Psoas muscle (tissue), 8 donors: ENCODE measurements around the gene CCNG2. TPM values are rescaled to one million over a fixed set of nuclear protein-coding genes. Genes with fewer than 3 reads are reported as not detected.

Experiments used
- ATAC-seq, 4 donors: fragments of 200-7000 bp; cut with Tn5 transposase; one replicate each; pipeline ENCODE4 v1.9.1; 2020; ENCODE audit warnings: moderate library complexity in 3 of 4, mild to moderate bottlenecking in 2 of 4
- DNase-seq, 2 donors: peaks; one replicate each; pipeline ENCODE4 v3.0.0-alpha.2; 2020
- H3K27ac ChIP-seq: fragments of 200-600 bp; one replicate; pipeline ENCODE4 v1.8.0; 2022
- H3K27me3 ChIP-seq, 3 donors: fragments of 200-600 bp in 1 of 3; one replicate each; pipeline versions ENCODE4 v1.6.1 to v1.8.0; 2013 to 2022; ENCODE audit warnings: low read length in 2 of 3, mild to moderate bottlenecking in 2 of 3, moderate library complexity in 1 of 3; ENCODE audit not compliant: insufficient read depth in 3 of 3
- H3K36me3 ChIP-seq, 2 donors: fragments of 200-600 bp in 1 of 2; one replicate each; pipeline versions ENCODE4 v1.6.1 to v1.8.0; 2013 to 2022; ENCODE audit warnings: low read depth in 1 of 2, mild to moderate bottlenecking in 1 of 2, moderate library complexity in 1 of 2; ENCODE audit not compliant: insufficient read depth in 1 of 2
- H3K4me1 ChIP-seq: fragments of 200-600 bp; one replicate; pipeline ENCODE4 v1.8.0; 2022
- H3K4me3 ChIP-seq: fragments of 200-600 bp; one replicate; pipeline ENCODE4 v1.8.0; 2022; ENCODE audit warnings: mild to moderate bottlenecking
- H3K9me3 ChIP-seq: fragments of 200-600 bp; one replicate; pipeline ENCODE4 v1.8.0; 2022
- WGBS, 3 donors: extraction: QIAGEN DNeasy Blood & Tissue Kit; methylation state at CpG; one replicate each; pipeline versions ENCODE4 v1.1.6 to v1.1.7; 2013; 5-methylcytosine and 5-hydroxymethylcytosine counted together
- intact Hi-C, 2 donors: fragments of 100-400 bp; cut with DNase I; formaldehyde crosslinking; loops; one replicate each; pipeline versions ENCODE4 v1.11.0 to v1.14.2; 2022
- polyA plus RNA-seq, 3 donors: library from polyadenylated mRNA; stranded (reverse); fragments of 200-250 nt; gene quantifications; one replicate each; pipeline ENCODE4 v1.2.3, GENCODE V29; 2013
- total RNA-seq, 4 donors: library from RNA; stranded (reverse); fragmentation: NEBNext Ultra II Directional in 2 of 4; extraction: Animal tissue kit (Norgen Biotek cat#: 25700) in 2 of 4; gene quantifications; one replicate each; pipeline versions ENCODE4 v1.2.1 to v1.2.4, GENCODE V29; 2021 to 2023
- TF ChIP-seq, protein P1 (sequence below): fragments of 200-600 bp; IDR thresholded peaks from one replicate; pipeline ENCODE4 v1.8.0; 2022; ENCODE audit warnings: antibody characterized with exemption
- donor health status: healthy with polysubstance abuse.
- donor health status: DM: no; HTN: no; CAD: no; lungs with moderate emphysema.
- donor health status: Bipolar disorder and iron deficiency.
- donor health status: healthy.
- donor health status: DM: yes; HTN: yes; CAD: no.
- donor health status: DM: no; HTN: no; CAD: no.
- donor health status: DM: no; HTN: no; CAD: no.
- donor health status: DM: yes; HTN: yes; CAD: no.

The CCNG2 gene
- total and polyA plus RNA-seq, 7 donors = 3.1 to 34.6 (median 7.0) TPM

DNA sequence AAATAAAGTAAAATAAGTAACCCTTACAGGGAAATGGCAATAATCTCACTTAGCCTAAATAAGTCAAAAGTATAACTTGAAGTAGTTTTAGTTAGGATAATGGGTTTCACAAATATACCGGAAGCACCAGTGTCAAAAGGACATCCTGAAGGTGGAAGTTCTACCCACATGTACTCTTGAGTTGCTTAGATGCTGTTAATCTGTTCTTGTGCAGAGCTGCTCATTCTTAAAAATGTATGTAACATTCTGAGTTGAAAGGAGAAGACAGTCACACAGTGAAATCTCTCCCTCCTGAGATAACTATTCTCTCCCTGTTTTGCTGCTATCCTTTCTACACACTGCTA is 11.2 kb upstream of the CCNG2 start:
- Histone ChIP-seq H3K36me3 (no peaks in the 10 kb centered on the region), H3K4me1 (no peaks in the 10 kb centered on the region), H3K27ac (no peak overlapping the region), H3K9me3 (no peaks in the 10 kb centered on the region), H3K4me3 (no peak overlapping the region), H3K27me3 (no peaks in the 10 kb centered on the region)
- DNase-seq = no peak
- TF ChIP-seq, protein P1, sequence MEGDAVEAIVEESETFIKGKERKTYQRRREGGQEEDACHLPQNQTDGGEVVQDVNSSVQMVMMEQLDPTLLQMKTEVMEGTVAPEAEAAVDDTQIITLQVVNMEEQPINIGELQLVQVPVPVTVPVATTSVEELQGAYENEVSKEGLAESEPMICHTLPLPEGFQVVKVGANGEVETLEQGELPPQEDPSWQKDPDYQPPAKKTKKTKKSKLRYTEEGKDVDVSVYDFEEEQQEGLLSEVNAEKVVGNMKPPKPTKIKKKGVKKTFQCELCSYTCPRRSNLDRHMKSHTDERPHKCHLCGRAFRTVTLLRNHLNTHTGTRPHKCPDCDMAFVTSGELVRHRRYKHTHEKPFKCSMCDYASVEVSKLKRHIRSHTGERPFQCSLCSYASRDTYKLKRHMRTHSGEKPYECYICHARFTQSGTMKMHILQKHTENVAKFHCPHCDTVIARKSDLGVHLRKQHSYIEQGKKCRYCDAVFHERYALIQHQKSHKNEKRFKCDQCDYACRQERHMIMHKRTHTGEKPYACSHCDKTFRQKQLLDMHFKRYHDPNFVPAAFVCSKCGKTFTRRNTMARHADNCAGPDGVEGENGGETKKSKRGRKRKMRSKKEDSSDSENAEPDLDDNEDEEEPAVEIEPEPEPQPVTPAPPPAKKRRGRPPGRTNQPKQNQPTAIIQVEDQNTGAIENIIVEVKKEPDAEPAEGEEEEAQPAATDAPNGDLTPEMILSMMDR = no peak
- intact Hi-C loops = no loop called here
- ATAC-seq = no peak
- 71 to 78% (median 76%) methylated on average over 1 of the region's 1 CpG for WGBS, 3 donors

DNA sequence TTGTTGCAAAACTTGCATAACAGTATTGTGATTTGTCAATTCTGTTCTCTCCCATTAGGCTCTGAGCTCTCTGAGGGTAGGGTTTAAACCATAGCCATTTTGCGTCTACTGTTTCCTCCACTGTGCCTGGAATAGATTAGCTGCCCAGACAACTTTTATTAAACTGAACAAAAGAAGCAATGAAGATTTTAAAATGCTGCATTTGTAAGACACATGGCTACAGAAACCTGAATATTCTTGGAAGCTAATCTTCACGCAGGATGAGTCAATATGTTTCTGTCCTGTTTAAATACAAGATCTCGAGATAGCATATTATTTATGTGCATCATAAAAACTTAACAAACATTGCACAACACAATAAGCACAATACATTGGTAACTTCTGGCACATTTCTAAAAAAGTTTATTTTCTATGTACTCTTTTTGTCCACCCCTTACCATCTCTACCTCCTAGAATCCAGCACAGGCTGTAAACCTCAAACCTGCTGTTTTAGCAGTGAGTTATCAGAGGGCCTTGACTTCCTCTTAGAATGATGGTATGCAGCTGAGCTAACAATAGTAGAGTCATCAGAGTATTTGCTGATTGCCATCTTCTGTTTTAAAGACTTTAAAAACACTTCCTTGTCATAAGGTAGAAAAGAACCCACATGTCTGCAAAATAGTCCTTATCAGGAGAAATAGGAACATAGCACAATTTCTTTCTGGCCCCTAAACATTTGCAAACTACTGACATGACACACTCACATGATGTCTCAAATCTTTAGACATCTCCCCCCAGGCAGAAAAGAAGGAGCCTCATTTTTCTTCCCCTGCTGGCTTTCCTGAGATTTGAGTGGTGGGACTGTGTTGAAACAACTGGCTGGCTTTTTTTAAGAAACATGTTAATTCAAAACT is 10.6 kb upstream of the CCNG2 start:
- Histone ChIP-seq H3K27ac (no peak overlapping the region), H3K27me3 (no peaks in the 10 kb centered on the region), H3K36me3 (no peaks in the 10 kb centered on the region), H3K4me1 (no peaks in the 10 kb centered on the region), H3K9me3 (no peaks in the 10 kb centered on the region), H3K4me3 (no peak overlapping the region)
- no peak for DNase-seq
- WGBS, 3 donors = 82 to 88% (median 86%) methylated on average over 3 of the region's 3 CpGs
- intact Hi-C loops = no loop called here
- TF ChIP-seq, protein P1 = no peak
- no peak for ATAC-seq

DNA sequence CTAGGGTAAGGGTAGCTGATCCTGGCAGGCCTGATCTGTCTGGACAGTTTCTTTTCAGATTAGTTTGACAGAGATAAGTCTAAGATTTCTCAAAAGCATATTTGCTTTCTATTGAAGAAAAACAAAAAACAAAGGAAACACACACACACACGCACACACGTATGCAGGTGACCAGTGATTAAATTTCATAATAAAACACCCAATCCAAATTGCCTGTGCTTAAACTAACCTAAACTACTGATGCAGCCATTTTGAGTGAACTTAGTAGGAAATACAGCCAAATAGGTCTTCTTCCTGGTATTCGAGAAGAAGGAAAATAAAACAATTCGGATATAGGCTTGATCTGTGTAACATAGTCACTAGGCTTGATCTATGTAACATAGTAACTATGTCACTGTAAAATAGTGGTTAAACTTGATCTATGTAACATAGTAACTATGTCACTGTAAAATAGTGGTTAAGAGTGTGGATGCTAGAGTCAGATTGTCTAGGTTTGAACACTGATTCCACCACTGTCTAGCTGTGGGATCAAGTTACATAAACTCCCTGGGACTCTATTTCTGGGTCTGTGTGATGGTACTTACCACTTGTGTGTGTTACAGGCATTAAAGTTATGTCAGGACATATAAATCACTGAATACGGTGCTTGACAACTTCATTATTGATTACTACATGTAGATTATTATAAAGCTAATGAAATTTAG is 9.8 kb upstream of the CCNG2 start:
- TF ChIP-seq, protein P1 = no peak
- Histone ChIP-seq H3K4me3 (no peak overlapping the region), H3K36me3 (no peaks in the 10 kb centered on the region), H3K27ac (no peak overlapping the region), H3K4me1 (no peaks in the 10 kb centered on the region), H3K27me3 (no peaks in the 10 kb centered on the region), H3K9me3 (no peaks in the 10 kb centered on the region)
- 75 to 78% (median 76%) methylated on average over 5 of the region's 5 CpGs for WGBS, 3 donors
- ATAC-seq = no peak
- DNase-seq = no peak
- intact Hi-C loops = no loop called here

DNA sequence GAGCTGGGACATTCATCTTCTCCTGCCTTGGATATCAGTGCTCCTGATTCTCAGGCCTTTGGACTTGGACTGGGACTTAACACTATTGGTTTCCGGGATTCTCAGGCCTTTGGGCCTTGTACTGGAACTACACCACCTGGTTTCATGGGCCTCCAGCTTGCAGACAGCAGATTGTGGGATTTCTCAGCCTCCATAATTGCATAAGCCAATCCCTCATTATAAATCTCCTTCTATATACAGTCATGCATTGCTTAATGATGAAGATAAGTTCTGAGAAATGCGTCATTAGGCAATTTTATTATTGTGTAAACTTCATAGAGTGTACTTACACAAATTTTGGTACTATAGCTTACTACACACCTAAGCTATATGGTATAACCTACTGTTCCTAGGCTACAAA is 8.9 kb upstream of the CCNG2 start:
- Histone ChIP-seq H3K9me3 (no peaks in the 10 kb centered on the region), H3K4me1 (no peaks in the 10 kb centered on the region), H3K27ac (no peak overlapping the region), H3K36me3 (no peaks in the 10 kb centered on the region), H3K4me3 (no peak overlapping the region), H3K27me3 (no peaks in the 10 kb centered on the region)
- DNase-seq (no peak), ATAC-seq (no peak)
- TF ChIP-seq, protein P1 = no peak
- intact Hi-C loops = no loop called here
- WGBS, 3 donors = 96 to 98% (median 96%) methylated on average over 2 of the region's 2 CpGs
